GM23338 (cell line): ENCODE results near the gene ATRIP. TPM values are rescaled to one million over a fixed set of nuclear protein-coding genes. Genes with fewer than 3 reads are reported as not detected.
A peak's percentile ranks its signal among the peaks of the same experiment; 100 is the strongest.

Source experiments
- ATAC-seq: fragments of 200-7000 bp; cut with Tn5 transposase; 3 replicates; pipeline ENCODE4 v1.9.1; 2020
- DNase-seq: peaks from one replicate; pipeline ENCODE4 v3.0.0-alpha.2; 2015; ENCODE audit warnings: low spot score
- H2AFZ ChIP-seq: fragments of 200-600 bp; sonication (generic); 2 replicates; pipeline ENCODE4 v1.8.0; 2016; ENCODE audit warnings: antibody characterized with exemption, mild to moderate bottlenecking, moderate library complexity
- H3F3A ChIP-seq: fragments of 200-600 bp; sonication (generic); replicated peaks from 2 replicates; pipeline ENCODE4 v1.8.0; 2017; ENCODE audit warnings: antibody characterized with exemption, mixed run types, low read depth
- H3K27ac ChIP-seq: fragments of 200-600 bp; sonication (generic); 2 replicates; pipeline ENCODE4 v1.6.1; 2016; ENCODE audit warnings: low read depth
- H3K27me3 ChIP-seq: fragments of 200-600 bp; sonication (generic); 2 replicates; pipeline ENCODE4 v1.8.0; 2016; ENCODE audit warnings: mild to moderate bottlenecking, mixed run types, moderate library complexity; ENCODE audit not compliant: insufficient read depth
- H3K36me3 ChIP-seq: fragments of 200-600 bp; sonication (generic); 2 replicates; pipeline ENCODE4 v1.8.0; 2016; ENCODE audit warnings: mild to moderate bottlenecking; ENCODE audit not compliant: insufficient read depth
- H3K4me1 ChIP-seq: fragments of 200-600 bp; sonication (generic); 2 replicates; pipeline ENCODE4 v1.8.0; 2016; ENCODE audit warnings: mild to moderate bottlenecking, moderate library complexity; ENCODE audit not compliant: insufficient read depth
- H3K4me2 ChIP-seq: fragments of 200-600 bp; sonication (generic); 2 replicates; pipeline ENCODE4 v1.7.1; 2017; ENCODE audit warnings: mixed run types
- H3K4me3 ChIP-seq: fragments of 200-600 bp; sonication (generic); 2 replicates; pipeline ENCODE4 v1.6.1; 2016; ENCODE audit warnings: mixed run types
- H3K79me2 ChIP-seq: fragments of 200-600 bp; sonication (generic); replicated peaks from 2 replicates; pipeline ENCODE4 v1.8.0; 2017; ENCODE audit warnings: mild to moderate bottlenecking; ENCODE audit not compliant: insufficient read depth
- H3K9me2 ChIP-seq: fragments of 200-600 bp; sonication (generic); 2 replicates; pipeline ENCODE4 v1.8.0; 2017; ENCODE audit not compliant: insufficient read depth
- H4K20me1 ChIP-seq: fragments of 200-600 bp; sonication (generic); replicated peaks from 2 replicates; pipeline ENCODE4 v1.8.0; 2017; ENCODE audit warnings: mild to moderate bottlenecking; ENCODE audit not compliant: insufficient read depth
- H3K27ac Mint-ChIP-seq: 2 replicates; pipeline ENCODE4 v1.8.0; 2020; ENCODE audit warnings: inconsistent platforms, mild to moderate bottlenecking, moderate library complexity, mixed read lengths
- H3K27me3 Mint-ChIP-seq: 3 replicates; pipeline ENCODE4 v1.8.0; 2022; ENCODE audit warnings: low read depth, mild to moderate bottlenecking, moderate library complexity, mixed read lengths, inconsistent platforms; ENCODE audit not compliant: insufficient read depth, poor library complexity
- H3K36me3 Mint-ChIP-seq: 3 replicates; pipeline ENCODE4 v1.8.0; 2021; ENCODE audit warnings: low read depth, mild to moderate bottlenecking, inconsistent platforms, moderate library complexity, mixed read lengths
- H3K4me1 Mint-ChIP-seq: 3 replicates; pipeline ENCODE4 v1.8.0; 2020; ENCODE audit warnings: mild to moderate bottlenecking, inconsistent platforms, mixed read lengths
- H3K4me3 Mint-ChIP-seq: 3 replicates; pipeline ENCODE4 v1.8.0; 2021; ENCODE audit warnings: moderate library complexity, mild to moderate bottlenecking, inconsistent platforms, mixed read lengths
- H3K9me3 Mint-ChIP-seq: 3 replicates; pipeline ENCODE4 v1.8.0; 2020; ENCODE audit warnings: moderate library complexity, mild to moderate bottlenecking, inconsistent platforms, mixed read lengths
- CREB1 ChIP-seq: fragments of 250-450 bp; sonication (Bioruptor Pico); IDR thresholded peaks from 2 replicates; pipeline ENCODE4 v1.5.0; 2020; ENCODE audit warnings: low read depth, mild to moderate bottlenecking, moderate library complexity
- EZH2 ChIP-seq: fragments of 200-600 bp; sonication (generic); IDR thresholded peaks from one replicate; pipeline ENCODE4 v1.8.0; 2017; ENCODE audit warnings: antibody characterized with exemption, mild to moderate bottlenecking, low read depth; ENCODE audit not compliant: unreplicated experiment
- EZH2phosphoT487 ChIP-seq: fragments of 200-600 bp; sonication (generic); IDR thresholded peaks from one replicate; pipeline ENCODE4 v1.8.1; 2018; ENCODE audit warnings: antibody characterized with exemption; ENCODE audit not compliant: unreplicated experiment
- JUNB ChIP-seq: IDR thresholded peaks from one replicate; pipeline ENCODE4 v1.6.1; 2016; ENCODE audit warnings: antibody characterized with exemption; ENCODE audit not compliant: unreplicated experiment
- NANOG ChIP-seq: IDR thresholded peaks from 2 replicates; pipeline ENCODE4 v1.6.1; 2016; ENCODE audit warnings: antibody characterized with exemption, borderline replicate concordance
- POLR2AphosphoS5 ChIP-seq: IDR thresholded peaks from 2 replicates; pipeline ENCODE4 v1.6.1; 2016; ENCODE audit warnings: antibody characterized with exemption, low read depth
- REST ChIP-seq: IDR thresholded peaks from one replicate; pipeline ENCODE4 v1.6.1; 2018; ENCODE audit warnings: antibody characterized with exemption; ENCODE audit not compliant: unreplicated experiment
- STAT1 ChIP-seq: IDR thresholded peaks from one replicate; pipeline ENCODE4 v1.6.1; 2016; ENCODE audit warnings: antibody characterized with exemption; ENCODE audit not compliant: unreplicated experiment
- ZNF114 ChIP-seq: fragments of 250-450 bp; sonication (Bioruptor Pico); IDR thresholded peaks from 2 replicates; pipeline ENCODE4 v1.5.0; 2020; ENCODE audit warnings: mild to moderate bottlenecking, moderate library complexity
- ZNF331 ChIP-seq: fragments of 250-450 bp; sonication (Bioruptor Pico); IDR thresholded peaks from 2 replicates; pipeline ENCODE4 v1.5.0; 2020; ENCODE audit warnings: low read depth, mild to moderate bottlenecking, moderate library complexity
- ZNF462 ChIP-seq: fragments of 250-450 bp; sonication (Bioruptor Pico); IDR thresholded peaks from 2 replicates; pipeline ENCODE4 v1.5.0; 2020; ENCODE audit warnings: mild to moderate bottlenecking, moderate library complexity
- polyA plus RNA-seq: library from polyadenylated mRNA; unstranded; fragments of >200 nt; fragmentation: Nextera tagmentation; extraction: Ambion mirVana; gene quantifications from 2 replicates; pipeline ENCODE4 v1.2.1, GENCODE V29; 2016
- total RNA-seq: library from RNA; depleted of rRNA; stranded (reverse); fragments of >200 nt; shearing (Covaris generic); gene quantifications from 2 replicates; pipeline ENCODE4 v1.2.3, GENCODE V29; 2014
- TF ChIP-seq, protein P1 (sequence below): IDR thresholded peaks from 2 replicates; pipeline ENCODE4 v1.6.1; 2016; ENCODE audit warnings: antibody characterized with exemption
- TF ChIP-seq, protein P2 (sequence below), 2 experiments: fragments of 200-600 bp in 1 of 2; sonication (generic) in 1 of 2; conservative IDR thresholded peaks; 2 replicates each; pipeline versions ENCODE4 v1.5.1 to v1.6.1; 2016 to 2017; ENCODE audit warnings: antibody characterized with exemption in 2 of 2, low read depth in 2 of 2, mild to moderate bottlenecking in 2 of 2, moderate library complexity in 1 of 2

Gene ATRIP
- total and polyA plus RNA-seq, 2 experiments from 2014 or later: 5.8 to 17.3 TPM

DNA sequence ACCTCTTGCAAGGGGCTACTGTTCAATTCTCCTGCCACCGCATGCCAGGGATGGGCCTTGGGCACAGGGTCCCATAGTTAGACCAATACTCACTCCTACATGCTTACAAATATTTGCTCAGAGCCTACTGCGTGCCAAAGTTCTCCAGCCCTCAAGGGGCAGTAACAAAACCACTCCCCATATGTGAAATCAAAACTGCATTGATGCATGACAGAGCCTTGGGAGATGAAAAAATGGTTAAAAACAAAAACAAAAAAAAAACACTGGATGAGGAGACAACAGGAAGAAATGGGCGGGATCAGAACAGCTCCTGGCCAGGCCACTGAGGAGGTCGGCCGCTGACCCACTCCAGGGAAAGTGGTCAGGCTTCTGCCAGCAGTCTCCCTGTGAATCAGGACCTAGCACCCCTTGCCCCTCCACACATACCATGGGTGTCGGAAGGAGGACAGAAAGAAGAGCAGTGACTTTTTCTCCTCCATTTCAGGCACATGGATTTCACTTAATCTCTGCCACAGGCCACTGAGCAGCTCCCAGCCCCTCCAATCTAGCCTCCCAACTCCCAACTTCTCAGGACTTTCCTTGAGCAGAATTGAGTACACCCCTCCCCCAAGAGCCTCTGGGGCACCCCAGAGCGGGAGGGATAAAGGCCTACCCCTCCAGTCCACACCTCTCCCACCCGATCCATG, 19.4 kb upstream of the ATRIP start:
- DNase-seq: no peak
- ATAC-seq: no peak
- peak overlapping the region; percentile 92; the same call in 1 of the 2 replicates for H3K27ac Mint-ChIP-seq
- Histone ChIP-seq H2AFZ (no peak overlapping the region), H3K4me1 (peaks cover 35% of the 10 kb centered on the region), H3K36me3 (peaks cover 5% of the 10 kb centered on the region), H4K20me1 (peaks cover 24% of the 10 kb centered on the region), H3K4me3 (peak overlapping the region; percentile 84; the same call in 1 of the 2 replicates), H3K4me2 (peak overlapping the region; percentile 86), H3F3A (peaks cover 15% of the 10 kb centered on the region), H3K9me2 (no peaks in the 10 kb centered on the region), H3K79me2 (peaks cover 66% of the 10 kb centered on the region), H3K27me3 (no peaks in the 10 kb centered on the region), H3K27ac (peak overlapping the region; percentile 39; the same call in 1 of the 2 replicates)
- peak overlapping the region; percentile 86 for H3K4me3 Mint-ChIP-seq
- peaks cover 57% of the 10 kb centered on the region for H3K4me1 Mint-ChIP-seq
- H3K27me3 Mint-ChIP-seq: peaks cover 18% of the 10 kb centered on the region
- TF ChIP-seq CREB1 (CRISPR knock-in tag) (no peak), ZNF462 (CRISPR knock-in tag) (no peak), NANOG (no peak), POLR2AphosphoS5 (no peak), ZNF331 (no peak), STAT1 (no peak), EZH2 (no peak), REST (no peak), ZNF114 (CRISPR knock-in tag) (no peak), JUNB (no peak), EZH2phosphoT487 (no peak)
- TF ChIP-seq, protein P1, sequence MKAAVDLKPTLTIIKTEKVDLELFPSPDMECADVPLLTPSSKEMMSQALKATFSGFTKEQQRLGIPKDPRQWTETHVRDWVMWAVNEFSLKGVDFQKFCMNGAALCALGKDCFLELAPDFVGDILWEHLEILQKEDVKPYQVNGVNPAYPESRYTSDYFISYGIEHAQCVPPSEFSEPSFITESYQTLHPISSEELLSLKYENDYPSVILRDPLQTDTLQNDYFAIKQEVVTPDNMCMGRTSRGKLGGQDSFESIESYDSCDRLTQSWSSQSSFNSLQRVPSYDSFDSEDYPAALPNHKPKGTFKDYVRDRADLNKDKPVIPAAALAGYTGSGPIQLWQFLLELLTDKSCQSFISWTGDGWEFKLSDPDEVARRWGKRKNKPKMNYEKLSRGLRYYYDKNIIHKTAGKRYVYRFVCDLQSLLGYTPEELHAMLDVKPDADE: no peak
- TF ChIP-seq, protein P2, sequence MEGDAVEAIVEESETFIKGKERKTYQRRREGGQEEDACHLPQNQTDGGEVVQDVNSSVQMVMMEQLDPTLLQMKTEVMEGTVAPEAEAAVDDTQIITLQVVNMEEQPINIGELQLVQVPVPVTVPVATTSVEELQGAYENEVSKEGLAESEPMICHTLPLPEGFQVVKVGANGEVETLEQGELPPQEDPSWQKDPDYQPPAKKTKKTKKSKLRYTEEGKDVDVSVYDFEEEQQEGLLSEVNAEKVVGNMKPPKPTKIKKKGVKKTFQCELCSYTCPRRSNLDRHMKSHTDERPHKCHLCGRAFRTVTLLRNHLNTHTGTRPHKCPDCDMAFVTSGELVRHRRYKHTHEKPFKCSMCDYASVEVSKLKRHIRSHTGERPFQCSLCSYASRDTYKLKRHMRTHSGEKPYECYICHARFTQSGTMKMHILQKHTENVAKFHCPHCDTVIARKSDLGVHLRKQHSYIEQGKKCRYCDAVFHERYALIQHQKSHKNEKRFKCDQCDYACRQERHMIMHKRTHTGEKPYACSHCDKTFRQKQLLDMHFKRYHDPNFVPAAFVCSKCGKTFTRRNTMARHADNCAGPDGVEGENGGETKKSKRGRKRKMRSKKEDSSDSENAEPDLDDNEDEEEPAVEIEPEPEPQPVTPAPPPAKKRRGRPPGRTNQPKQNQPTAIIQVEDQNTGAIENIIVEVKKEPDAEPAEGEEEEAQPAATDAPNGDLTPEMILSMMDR (conservative IDR thresholded peaks at IDR 0.05; ENCODE audit: low read depth in 2 of 2): no peak
- peaks cover 38% of the 10 kb centered on the region for H3K36me3 Mint-ChIP-seq
- H3K9me3 Mint-ChIP-seq: peaks cover 3% of the 10 kb centered on the region; the same call in 1 of the 3 replicates
